GM19468 (cell line): Measurements from ENCODE around the gene KIZ.

Experiments used
- ATAC-seq: cut with Tn5 transposase; IDR thresholded peaks from one replicate; pipeline ENCODE4 v1.9.1; 2021; ENCODE audit warnings: mild to moderate bottlenecking, moderate library complexity, moderate number of reproducible peaks; ENCODE audit not compliant: unreplicated experiment; ENCODE audit errors: extremely low read depth

The KIZ gene

GRCh38 chr20:21173485-21173884, 47.6 kb downstream of the KIZ start:
- ATAC-seq: no peak

- no peak for ATAC-seq
Observed at GRCh38 chr20:21174516-21175239, 48.8 kb downstream of the KIZ start.

- ATAC-seq: no peak
Observed at GRCh38 chr20:21175433-21175832, 49.6 kb downstream of the KIZ start.

GRCh38 chr20:21177767-21178166, 51.9 kb downstream of the KIZ start:
- no peak for ATAC-seq

GRCh38 chr20:21179757-21180156, 53.9 kb downstream of the KIZ start:
- ATAC-seq: no peak

- ATAC-seq: no peak
Observed at GRCh38 chr20:21180248-21180647, 54.4 kb downstream of the KIZ start.

GRCh38 chr20:21181028-21181427, 55.1 kb downstream of the KIZ start:
- no peak for ATAC-seq

GRCh38 chr20:21182832-21183563, 57.1 kb downstream of the KIZ start:
- no peak for ATAC-seq

GRCh38 chr20:21183722-21184121, 57.8 kb downstream of the KIZ start:
- ATAC-seq: no peak

- ATAC-seq: no peak
Observed at GRCh38 chr20:21184819-21185218, 58.9 kb downstream of the KIZ start.

- no peak for ATAC-seq
Observed at GRCh38 chr20:21185849-21186248, 60.0 kb downstream of the KIZ start.

- ATAC-seq: no peak
Observed at GRCh38 chr20:21189761-21190523, 64.1 kb downstream of the KIZ start.

- no peak for ATAC-seq
Observed at GRCh38 chr20:21190869-21191268, 65.0 kb downstream of the KIZ start.

GRCh38 chr20:21191839-21192238, 66.0 kb downstream of the KIZ start:
- no peak for ATAC-seq

- no peak for ATAC-seq
Observed at GRCh38 chr20:21202259-21202658, 76.4 kb downstream of the KIZ start.

- ATAC-seq: no peak
Observed at GRCh38 chr20:21203088-21203656, 77.3 kb downstream of the KIZ start.

GRCh38 chr20:21206584-21206983, 80.7 kb downstream of the KIZ start:
- no peak for ATAC-seq

- ATAC-seq: no peak
Observed at GRCh38 chr20:21208999-21209398, 83.1 kb downstream of the KIZ start.

- ATAC-seq: no peak
Observed at GRCh38 chr20:21209668-21210067, 83.8 kb downstream of the KIZ start.

GRCh38 chr20:21213691-21214090, 87.8 kb downstream of the KIZ start:
- no peak for ATAC-seq

- no peak for ATAC-seq
Observed at GRCh38 chr20:21214431-21214830, 88.5 kb downstream of the KIZ start.
